Left renal pelvis (tissue), 4 donors: ENCODE measurements around the gene NKIRAS2. TPM values are rescaled to one million over a fixed set of nuclear protein-coding genes. Genes with fewer than 3 reads are reported as not detected.

Experiments used
- DNase-seq, 4 donors: peaks; one replicate each; pipeline ENCODE4 v3.0.0-alpha.2; 2013; ENCODE audit warnings: low read depth in 4 of 4, low spot score in 3 of 4
- polyA plus RNA-seq, 4 donors: library from polyadenylated mRNA; unstranded; fragments of 120-200 nt; gene quantifications; one replicate each; pipeline ENCODE4 v1.2.1, GENCODE V29; 2013; ENCODE audit not compliant: insufficient read length in 4 of 4

NKIRAS2 gene
- 10 to 100 TPM; 39.3 to 52.2 (median 48.7) TPM for polyA plus RNA-seq

- DNase-seq = peak; percentile 57 to 72 (median 67)
These were observed at the start of gene NKIRAS2 for GRCh38 chr17:42019509-42020404. Gene NKIRAS2 (plus strand): TSS chr17:42020090. CDS start chr17:42021578, 1,488 bp downstream.

- DNase-seq = no peak
These were observed 49.0 kb upstream of the NKIRAS2 start for GRCh38 chr17:41970901-41971331.

- DNase-seq = no peak
These were observed 48.0 kb upstream of the NKIRAS2 start for GRCh38 chr17:41971721-41972523.

- DNase-seq = no peak
These were observed 47.1 kb upstream of the NKIRAS2 start for GRCh38 chr17:41972571-41973407.

- DNase-seq = no peak
These were observed 46.5 kb upstream of the NKIRAS2 start for GRCh38 chr17:41973408-41973811.

- DNase-seq = no peak
These were observed 45.9 kb upstream of the NKIRAS2 start for GRCh38 chr17:41974031-41974430.

GRCh38 chr17:41974658-41975057, 45.2 kb upstream of the NKIRAS2 start:
- DNase-seq = no peak

GRCh38 chr17:41975099-41976083, 44.5 kb upstream of the NKIRAS2 start:
- no peak for DNase-seq

GRCh38 chr17:41976142-41976768, 43.6 kb upstream of the NKIRAS2 start:
- no peak for DNase-seq

GRCh38 chr17:41977991-41978390, 41.9 kb upstream of the NKIRAS2 start:
- peak in 1 of 4 donors; percentile 24 for DNase-seq

GRCh38 chr17:41982026-41982760, 37.7 kb upstream of the NKIRAS2 start:
- no peak for DNase-seq

- no peak for DNase-seq
These were observed 35.4 kb upstream of the NKIRAS2 start for GRCh38 chr17:41984454-41984853.

- DNase-seq = no peak
These were observed 34.0 kb upstream of the NKIRAS2 start for GRCh38 chr17:41985919-41986318.

GRCh38 chr17:41986634-41987033, 33.3 kb upstream of the NKIRAS2 start:
- DNase-seq = no peak

- DNase-seq = no peak
These were observed 32.2 kb upstream of the NKIRAS2 start for GRCh38 chr17:41987642-41988041.

- DNase-seq = no peak
These were observed 31.5 kb upstream of the NKIRAS2 start for GRCh38 chr17:41988418-41988817.

GRCh38 chr17:41989702-41990419, 30.0 kb upstream of the NKIRAS2 start:
- DNase-seq = no peak

GRCh38 chr17:41992576-41992975, 27.3 kb upstream of the NKIRAS2 start:
- no peak for DNase-seq
